ENCODE results near the gene PRH2.

- TF ChIP-seq, protein P1, sequence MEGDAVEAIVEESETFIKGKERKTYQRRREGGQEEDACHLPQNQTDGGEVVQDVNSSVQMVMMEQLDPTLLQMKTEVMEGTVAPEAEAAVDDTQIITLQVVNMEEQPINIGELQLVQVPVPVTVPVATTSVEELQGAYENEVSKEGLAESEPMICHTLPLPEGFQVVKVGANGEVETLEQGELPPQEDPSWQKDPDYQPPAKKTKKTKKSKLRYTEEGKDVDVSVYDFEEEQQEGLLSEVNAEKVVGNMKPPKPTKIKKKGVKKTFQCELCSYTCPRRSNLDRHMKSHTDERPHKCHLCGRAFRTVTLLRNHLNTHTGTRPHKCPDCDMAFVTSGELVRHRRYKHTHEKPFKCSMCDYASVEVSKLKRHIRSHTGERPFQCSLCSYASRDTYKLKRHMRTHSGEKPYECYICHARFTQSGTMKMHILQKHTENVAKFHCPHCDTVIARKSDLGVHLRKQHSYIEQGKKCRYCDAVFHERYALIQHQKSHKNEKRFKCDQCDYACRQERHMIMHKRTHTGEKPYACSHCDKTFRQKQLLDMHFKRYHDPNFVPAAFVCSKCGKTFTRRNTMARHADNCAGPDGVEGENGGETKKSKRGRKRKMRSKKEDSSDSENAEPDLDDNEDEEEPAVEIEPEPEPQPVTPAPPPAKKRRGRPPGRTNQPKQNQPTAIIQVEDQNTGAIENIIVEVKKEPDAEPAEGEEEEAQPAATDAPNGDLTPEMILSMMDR (IDR thresholded peaks at IDR 0.05), result no peak
- TF ChIP-seq POLR2A (IDR thresholded peaks at IDR 0.05), result no peak
These were observed 44.8 kb upstream of the PRH2 start, which contains the start of gene PRH1 for GRCh38 chr12:10884086-10884725.
